Prostate gland (tissue), 2 donors: ENCODE measurements around the gene TET3. TPM values are rescaled to one million over a fixed set of nuclear protein-coding genes. Genes with fewer than 3 reads are reported as not detected.
A peak's percentile ranks its signal among the peaks of the same experiment; 100 is the strongest.

Experiments used
- DNase-seq: peaks from one replicate; pipeline ENCODE4 v3.0.0-alpha.2; 2019; ENCODE audit warnings: low spot score
- H3K27ac ChIP-seq, 2 donors: fragments of 200-600 bp; sonication (generic); 2 replicates each; pipeline ENCODE4 v1.5.1; 2017 to 2019
- H3K27me3 ChIP-seq: fragments of 200-600 bp; sonication (generic); replicated peaks from 2 replicates; pipeline ENCODE4 v1.5.1; 2019; ENCODE audit not compliant: insufficient read depth
- H3K36me3 ChIP-seq, 2 donors: fragments of 200-600 bp; sonication (generic); 1 replicate in 1 of 2; 2 replicates in 1 of 2; pipeline versions ENCODE4 v1.5.1 to v1.8.1; 2017 to 2019
- H3K4me1 ChIP-seq: fragments of 200-600 bp; sonication (generic); replicated peaks from 2 replicates; pipeline ENCODE4 v1.5.1; 2019
- H3K4me3 ChIP-seq, 2 donors: fragments of 200-600 bp; sonication (generic); 2 replicates each; pipeline ENCODE4 v1.5.1; 2017 to 2019
- H3K9me3 ChIP-seq: fragments of 200-600 bp; sonication (generic); 2 replicates; pipeline ENCODE4 v1.5.1; 2017
- POLR2A ChIP-seq: fragments of 450-650 bp; IDR thresholded peaks from one replicate; pipeline ENCODE4 v1.6.1; 2016; ENCODE audit warnings: antibody characterized with exemption, mild to moderate bottlenecking
- POLR2AphosphoS5 ChIP-seq: sonication (generic); formaldehyde crosslinking; IDR thresholded peaks from one replicate; pipeline ENCODE4 v1.6.1; 2017; ENCODE audit warnings: antibody characterized with exemption
- WGBS: methylation state at CpG from one replicate; pipeline ENCODE4 v1.1.5; 2018; 5-methylcytosine and 5-hydroxymethylcytosine counted together
- intact Hi-C: fragments of 100-400 bp; cut with DNase I; formaldehyde crosslinking; loops from one replicate; pipeline ENCODE4 v1.14.2; 2022
- total RNA-seq, 2 donors: library from RNA; depleted of rRNA; stranded (reverse); fragments of >200 nt; gene quantifications; one replicate each; pipeline ENCODE4 v1.1.0, GENCODE V29; 2016
- TF ChIP-seq, protein P1 (sequence below), 4 experiments: fragments of 200-600 bp in 2 of 4; fragments of 450-650 bp in 2 of 4; sonication (generic) in 2 of 4; IDR thresholded peaks; 1 replicate in 3 of 4; 2 replicates in 1 of 4; pipeline ENCODE4 v1.5.1; 2016 to 2019; ENCODE audit warnings: antibody characterized with exemption in 4 of 4, mild to moderate bottlenecking in 2 of 4, moderate library complexity in 2 of 4

Gene TET3
- total RNA-seq, 2 donors from 2014 or later = 12.8 to 13.8 TPM

DNA sequence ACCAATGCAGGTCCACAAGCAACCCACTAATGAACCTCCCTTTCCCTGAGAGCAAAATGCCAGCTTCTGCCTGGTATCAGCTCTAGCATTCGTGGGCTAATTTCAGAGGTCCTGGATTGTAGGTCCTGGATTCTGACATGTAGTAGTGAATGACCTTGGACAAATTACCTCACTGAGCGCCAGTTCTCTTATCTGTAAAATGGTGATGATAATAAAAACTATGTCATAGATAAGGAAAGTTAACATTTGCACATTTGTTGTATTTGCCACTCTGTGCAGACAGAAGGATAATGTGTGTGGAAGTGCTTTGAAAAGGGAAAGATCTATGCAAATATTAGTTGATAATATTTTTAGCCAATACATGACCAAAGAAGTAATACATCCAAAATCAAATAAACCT lies 4.1 kb upstream of the TET3 start:
- Histone ChIP-seq H3K27me3 (no peaks in the 10 kb centered on the region), H3K4me3 (no peak overlapping the region), H3K4me1 (peaks cover 15% of the 10 kb centered on the region), H3K9me3 (no peaks in the 10 kb centered on the region), H3K36me3 (no peaks in the 10 kb centered on the region), H3K27ac (peak overlapping the region; percentile 95 to 97)
- no peak for TF ChIP-seq POLR2A
- TF ChIP-seq, protein P1, sequence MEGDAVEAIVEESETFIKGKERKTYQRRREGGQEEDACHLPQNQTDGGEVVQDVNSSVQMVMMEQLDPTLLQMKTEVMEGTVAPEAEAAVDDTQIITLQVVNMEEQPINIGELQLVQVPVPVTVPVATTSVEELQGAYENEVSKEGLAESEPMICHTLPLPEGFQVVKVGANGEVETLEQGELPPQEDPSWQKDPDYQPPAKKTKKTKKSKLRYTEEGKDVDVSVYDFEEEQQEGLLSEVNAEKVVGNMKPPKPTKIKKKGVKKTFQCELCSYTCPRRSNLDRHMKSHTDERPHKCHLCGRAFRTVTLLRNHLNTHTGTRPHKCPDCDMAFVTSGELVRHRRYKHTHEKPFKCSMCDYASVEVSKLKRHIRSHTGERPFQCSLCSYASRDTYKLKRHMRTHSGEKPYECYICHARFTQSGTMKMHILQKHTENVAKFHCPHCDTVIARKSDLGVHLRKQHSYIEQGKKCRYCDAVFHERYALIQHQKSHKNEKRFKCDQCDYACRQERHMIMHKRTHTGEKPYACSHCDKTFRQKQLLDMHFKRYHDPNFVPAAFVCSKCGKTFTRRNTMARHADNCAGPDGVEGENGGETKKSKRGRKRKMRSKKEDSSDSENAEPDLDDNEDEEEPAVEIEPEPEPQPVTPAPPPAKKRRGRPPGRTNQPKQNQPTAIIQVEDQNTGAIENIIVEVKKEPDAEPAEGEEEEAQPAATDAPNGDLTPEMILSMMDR (IDR thresholded peaks at IDR 0.05) = no peak
- no peak for TF ChIP-seq POLR2AphosphoS5
- no peak for DNase-seq
- intact Hi-C loops = no loop called here
- WGBS = 74% methylated on average over 2 of the region's 2 CpGs

DNA sequence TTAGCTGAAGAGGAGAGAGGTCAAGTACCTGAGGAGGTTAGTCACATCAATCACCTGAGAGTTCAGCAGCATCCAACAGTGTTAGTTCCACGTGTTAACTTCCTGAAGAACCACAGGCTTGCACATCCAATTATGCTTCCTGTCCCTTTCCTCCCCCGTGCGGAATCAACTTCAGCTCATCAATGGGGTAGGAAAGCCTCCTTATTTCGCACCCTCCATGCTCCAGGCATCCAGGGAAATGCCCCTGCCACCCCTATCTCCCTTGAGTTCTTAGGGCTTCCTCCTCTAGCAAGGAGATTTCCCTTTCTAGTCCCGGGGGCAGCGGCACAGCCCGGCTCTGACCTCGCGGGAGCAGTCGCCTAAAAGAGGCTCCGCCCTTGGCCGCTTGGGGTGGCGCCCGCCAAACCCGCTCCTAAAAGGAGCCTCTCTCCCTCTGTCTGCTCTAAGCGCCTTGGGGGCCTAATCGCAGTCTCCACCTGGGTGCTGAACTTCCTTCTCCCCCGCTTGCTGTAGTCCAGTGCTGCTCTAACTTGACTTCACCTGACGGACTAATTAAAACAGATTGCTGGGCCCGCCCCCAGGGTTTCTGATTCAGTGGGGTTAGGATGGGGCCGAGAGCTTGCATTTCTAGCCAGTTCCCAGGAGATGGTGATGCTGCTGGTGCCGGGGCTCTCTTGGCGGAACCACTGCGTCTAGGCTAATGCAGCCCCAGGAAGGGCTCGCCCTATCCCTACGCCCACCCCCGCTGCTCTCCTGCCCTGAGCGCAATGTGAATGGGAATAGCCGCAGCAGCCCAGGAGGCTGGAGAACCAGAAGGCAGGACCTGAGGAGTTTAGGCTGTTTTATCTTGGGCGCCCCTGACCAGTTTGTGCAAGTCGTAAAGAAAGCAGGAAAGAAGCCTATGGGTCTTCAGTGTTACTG lies 3.4 kb upstream of the TET3 start:
- intact Hi-C loops = no loop called here
- H3K27ac ChIP-seq = peak overlapping the region; percentile 95 to 97
- H3K9me3 ChIP-seq = no peaks in the 10 kb centered on the region
- H3K36me3 ChIP-seq = no peaks in the 10 kb centered on the region
- H3K4me3 ChIP-seq = peak overlapping the region; percentile 20 to 26
- peaks cover 20% of the 10 kb centered on the region for H3K4me1 ChIP-seq
- no peak for DNase-seq
- TF ChIP-seq, protein P1 (IDR thresholded peaks at IDR 0.05) = peak in 2 of 4 experiments; percentile 6 to 17
- TF ChIP-seq POLR2A = no peak
- no peak for TF ChIP-seq POLR2AphosphoS5
- WGBS = 5% methylated on average over 31 of the region's 31 CpGs
- no peaks in the 10 kb centered on the region for H3K27me3 ChIP-seq

DNA sequence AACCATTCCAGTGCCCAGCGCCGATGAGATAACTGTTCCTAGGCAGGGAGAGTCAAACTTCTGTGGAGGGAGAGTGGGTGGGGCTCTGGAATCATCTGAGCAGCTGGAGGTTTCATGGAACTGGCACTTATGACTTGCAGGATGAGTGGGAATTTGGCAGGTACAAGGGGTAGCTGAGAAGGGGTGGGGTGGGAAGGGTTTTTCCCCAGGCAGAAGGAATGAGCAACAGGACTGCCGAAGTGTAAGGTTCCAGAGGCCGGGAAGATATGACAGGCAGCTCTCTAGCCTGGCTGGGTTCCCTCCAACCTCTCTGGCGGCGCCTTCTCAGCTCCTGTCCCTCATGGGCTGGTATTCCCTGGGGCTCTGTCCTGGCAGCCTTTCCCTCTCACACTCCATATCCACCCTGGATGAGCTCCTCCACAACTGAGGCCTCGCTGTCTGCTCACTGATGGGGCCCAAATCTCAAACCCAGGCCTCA lies 2.5 kb upstream of the TET3 start:
- TF ChIP-seq, protein P1 (IDR thresholded peaks at IDR 0.05) = no peak
- TF ChIP-seq POLR2A = no peak
- no peak for TF ChIP-seq POLR2AphosphoS5
- WGBS = 50% methylated on average over 7 of the region's 7 CpGs
- H3K36me3 ChIP-seq = no peaks in the 10 kb centered on the region
- H3K27me3 ChIP-seq = no peaks in the 10 kb centered on the region
- peak overlapping the region; percentile 95 to 97 for H3K27ac ChIP-seq
- intact Hi-C loops = no loop called here
- no peak overlapping the region for H3K4me3 ChIP-seq
- H3K4me1 ChIP-seq = peaks cover 20% of the 10 kb centered on the region
- no peaks in the 10 kb centered on the region for H3K9me3 ChIP-seq
- no peak for DNase-seq

DNA sequence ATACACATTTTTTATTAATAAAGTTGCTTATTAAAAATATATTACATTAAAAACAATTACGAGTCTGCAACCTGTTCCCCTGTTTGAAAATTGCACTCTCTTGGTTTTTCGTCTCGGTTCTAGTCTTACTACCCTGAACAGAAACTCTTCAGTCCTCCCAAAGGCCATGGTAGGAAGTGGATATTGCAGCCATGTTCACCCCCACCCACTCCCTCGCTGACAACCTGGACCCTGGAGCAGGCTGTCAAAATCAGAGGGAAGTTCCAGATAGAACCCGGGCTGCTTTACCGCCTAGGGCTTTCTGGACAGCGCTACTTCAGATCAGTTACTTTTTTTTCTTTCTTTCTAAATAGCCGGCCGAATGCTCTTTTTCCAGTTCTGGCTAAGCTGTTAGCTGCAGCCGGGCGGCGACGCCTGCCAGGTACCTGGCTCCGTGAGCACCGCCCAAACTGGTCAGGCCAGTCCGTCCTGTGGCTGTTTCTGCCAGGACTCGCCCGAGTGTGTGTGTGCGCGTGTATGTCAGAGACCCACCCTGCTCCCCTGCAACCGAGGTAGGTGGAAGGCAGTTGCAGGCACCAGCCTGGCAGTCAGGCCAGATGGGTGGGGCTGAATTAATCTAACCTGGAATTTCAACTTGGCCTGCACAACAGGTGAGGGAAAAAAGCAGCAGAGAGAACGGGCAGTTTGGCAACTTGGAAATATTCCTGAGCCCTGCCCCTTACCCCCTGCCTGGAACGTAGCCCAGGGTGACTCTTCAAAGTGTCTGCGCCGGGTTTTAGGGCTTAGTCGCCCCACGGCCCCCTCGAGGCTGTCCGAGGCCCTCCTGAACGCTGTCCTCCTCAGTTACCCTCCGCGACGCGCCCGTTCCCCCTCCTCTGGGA lies 1.1 kb upstream of the TET3 start:
- WGBS = 16% methylated on average over 35 of the region's 35 CpGs
- Histone ChIP-seq H3K27me3 (no peaks in the 10 kb centered on the region), H3K4me1 (peaks cover 25% of the 10 kb centered on the region), H3K36me3 (no peaks in the 10 kb centered on the region), H3K9me3 (no peaks in the 10 kb centered on the region), H3K4me3 (peak overlapping the region; percentile 51 to 66), H3K27ac (peak overlapping the region; percentile 95 to 97)
- TF ChIP-seq, protein P1 (IDR thresholded peaks at IDR 0.05) = peak in 1 of 4 experiments; percentile 26
- peak; percentile 94 for TF ChIP-seq POLR2AphosphoS5
- no peak for TF ChIP-seq POLR2A
- DNase-seq = peak; percentile 98
- intact Hi-C loops = no loop called here
